Esophagus muscularis mucosa (tissue), 4 donors: ENCODE measurements around the gene RAB35.

Experiments used
- CTCF ChIP-seq, 3 experiments: fragments of 200-600 bp in 2 of 3; fragments of 450-650 bp in 1 of 3; sonication (generic) in 2 of 3; IDR thresholded peaks; one replicate each; pipeline ENCODE4 v1.5.1; 2017 to 2019; ENCODE audit warnings: antibody characterized with exemption in 3 of 3, mild to moderate bottlenecking in 2 of 3, moderate library complexity in 1 of 3
- EP300 ChIP-seq: sonication (generic); formaldehyde crosslinking; IDR thresholded peaks from one replicate; pipeline ENCODE4 v1.6.1; 2017; ENCODE audit warnings: antibody characterized with exemption
- POLR2A ChIP-seq: fragments of 450-650 bp; IDR thresholded peaks from one replicate; pipeline ENCODE4 v1.6.1; 2017; ENCODE audit warnings: antibody characterized with exemption, moderate library complexity, mild to moderate bottlenecking, low read depth
- POLR2AphosphoS5 ChIP-seq, 2 donors: sonication (generic); formaldehyde crosslinking; IDR thresholded peaks; one replicate each; pipeline ENCODE4 v1.6.1; 2017; ENCODE audit warnings: antibody characterized with exemption in 2 of 2

DNA sequence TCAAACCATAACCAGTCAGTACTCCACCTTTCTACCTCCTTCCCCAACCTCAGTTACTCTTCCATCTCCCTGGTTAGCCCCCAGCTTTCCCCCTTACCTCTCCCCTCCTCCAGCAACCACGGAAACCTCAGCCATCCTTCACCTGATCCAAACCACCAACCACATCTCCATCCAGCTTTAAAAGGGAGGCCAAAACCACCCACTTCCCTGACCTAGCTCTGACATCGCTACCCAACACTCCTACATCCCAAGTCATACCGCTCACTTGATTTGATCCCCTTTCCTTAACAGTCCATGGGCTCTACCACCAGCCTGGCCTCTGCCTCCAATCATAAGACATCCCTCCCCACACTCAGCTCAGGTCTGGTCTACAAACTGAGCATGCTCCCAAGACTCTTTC, 1.5 kb downstream of the RAB35 start:
- TF ChIP-seq CTCF (IDR thresholded peaks at IDR 0.05) (no peak), POLR2AphosphoS5 (IDR thresholded peaks at IDR 0.05) (no peak), EP300 (no peak), POLR2A (no peak)
